Endometrium (tissue), 2 donors: Measurements from ENCODE around the gene SLC2A9.

ENCODE experiments used
- FAIRE-seq: peaks from 2 replicates; lab custom pipeline; 2012; peaks lifted over from hg19 to GRCh38; lab: Jason Lieb, UNC
- donor health status: control.
- donor health status: control.

The SLC2A9 gene

GRCh38 chr4:10020871-10021652, at the start of gene SLC2A9:
Gene SLC2A9 (minus strand): TSS chr4:10021497. CDS start chr4:10021429, 68 bp downstream.
- FAIRE-seq, result no peak

- FAIRE-seq, result no peak
These were observed 47.9 kb upstream of the SLC2A9 start for GRCh38 chr4:10069075-10069642.

- FAIRE-seq, result no peak
These were observed 45.7 kb upstream of the SLC2A9 start for GRCh38 chr4:10066670-10067651.

GRCh38 chr4:10066206-10066605, 44.9 kb upstream of the SLC2A9 start:
- FAIRE-seq, result no peak

GRCh38 chr4:10063544-10064300, 42.4 kb upstream of the SLC2A9 start:
- FAIRE-seq, result no peak

GRCh38 chr4:10061650-10062415, 40.5 kb upstream of the SLC2A9 start:
- FAIRE-seq, result no peak

- no peak for FAIRE-seq
These were observed 37.1 kb upstream of the SLC2A9 start for GRCh38 chr4:10058371-10058770.

GRCh38 chr4:10057023-10057395, 35.7 kb upstream of the SLC2A9 start:
- FAIRE-seq, result no peak

GRCh38 chr4:10056334-10057022, 35.2 kb upstream of the SLC2A9 start:
- no peak for FAIRE-seq

GRCh38 chr4:10055871-10056270, 34.6 kb upstream of the SLC2A9 start:
- no peak for FAIRE-seq

- FAIRE-seq, result no peak
These were observed 33.3 kb upstream of the SLC2A9 start for GRCh38 chr4:10054571-10055041.

GRCh38 chr4:10053635-10054453, 32.5 kb upstream of the SLC2A9 start:
- no peak for FAIRE-seq

- no peak for FAIRE-seq
These were observed 30.3 kb upstream of the SLC2A9 start for GRCh38 chr4:10051517-10052135.

GRCh38 chr4:10050721-10051120, 29.4 kb upstream of the SLC2A9 start:
- no peak for FAIRE-seq

- no peak for FAIRE-seq
These were observed 29.0 kb upstream of the SLC2A9 start for GRCh38 chr4:10050261-10050661.

- no peak for FAIRE-seq
These were observed 27.8 kb upstream of the SLC2A9 start for GRCh38 chr4:10048941-10049697.

- no peak for FAIRE-seq
These were observed 26.7 kb upstream of the SLC2A9 start for GRCh38 chr4:10047967-10048366.

GRCh38 chr4:10046471-10046870, 25.2 kb upstream of the SLC2A9 start:
- no peak for FAIRE-seq
